22Rv1 (cell line): ENCODE data around the gene PSMB1.
"Not testable (repeated sequence)": the region's sequence is repeated elsewhere in the genome, so short reads cannot be mapped to it uniquely, and the experiment has no call there.

Experiments used
- H3K27ac ChIP-seq: fragments of 450-650 bp; 2 replicates; pipeline ENCODE4 v1.5.1; 2017
- ZFX ChIP-seq: fragments of 450-650 bp; IDR thresholded peaks from 2 replicates; pipeline ENCODE4 v1.6.1; 2017; ENCODE audit warnings: antibody characterized with exemption, borderline replicate concordance
- TF ChIP-seq, protein P1 (sequence below): fragments of 450-650 bp; IDR thresholded peaks from 2 replicates; pipeline ENCODE4 v1.5.1; 2017; ENCODE audit warnings: mild to moderate bottlenecking

PSMB1 gene

GRCh38 chr6:170506446-170506845 lies 46.7 kb downstream of the PSMB1 start:
- TF ChIP-seq, protein P1, sequence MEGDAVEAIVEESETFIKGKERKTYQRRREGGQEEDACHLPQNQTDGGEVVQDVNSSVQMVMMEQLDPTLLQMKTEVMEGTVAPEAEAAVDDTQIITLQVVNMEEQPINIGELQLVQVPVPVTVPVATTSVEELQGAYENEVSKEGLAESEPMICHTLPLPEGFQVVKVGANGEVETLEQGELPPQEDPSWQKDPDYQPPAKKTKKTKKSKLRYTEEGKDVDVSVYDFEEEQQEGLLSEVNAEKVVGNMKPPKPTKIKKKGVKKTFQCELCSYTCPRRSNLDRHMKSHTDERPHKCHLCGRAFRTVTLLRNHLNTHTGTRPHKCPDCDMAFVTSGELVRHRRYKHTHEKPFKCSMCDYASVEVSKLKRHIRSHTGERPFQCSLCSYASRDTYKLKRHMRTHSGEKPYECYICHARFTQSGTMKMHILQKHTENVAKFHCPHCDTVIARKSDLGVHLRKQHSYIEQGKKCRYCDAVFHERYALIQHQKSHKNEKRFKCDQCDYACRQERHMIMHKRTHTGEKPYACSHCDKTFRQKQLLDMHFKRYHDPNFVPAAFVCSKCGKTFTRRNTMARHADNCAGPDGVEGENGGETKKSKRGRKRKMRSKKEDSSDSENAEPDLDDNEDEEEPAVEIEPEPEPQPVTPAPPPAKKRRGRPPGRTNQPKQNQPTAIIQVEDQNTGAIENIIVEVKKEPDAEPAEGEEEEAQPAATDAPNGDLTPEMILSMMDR, result no peak
- TF ChIP-seq ZFX, result no peak

DNA sequence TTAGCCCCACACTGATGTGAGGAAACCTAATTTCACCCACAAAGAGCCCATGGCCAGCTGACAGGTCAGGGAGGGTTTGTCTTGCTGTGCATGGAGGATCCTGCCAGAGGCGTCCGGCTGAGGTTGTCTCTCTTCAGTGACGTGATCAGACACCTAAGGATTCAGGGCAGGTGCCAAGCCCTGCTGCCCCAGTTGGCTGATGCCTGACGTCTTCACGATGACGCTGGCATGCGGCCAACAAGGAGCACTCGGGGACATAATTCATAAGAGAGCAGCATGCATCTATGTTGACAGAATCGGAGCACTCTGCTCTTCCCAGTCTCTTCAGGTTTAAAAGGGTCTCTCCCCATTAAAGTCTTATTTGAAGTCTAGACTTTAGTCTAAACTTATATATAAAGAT lies 47.8 kb downstream of the PSMB1 start:
- no peak overlapping the region for H3K27ac ChIP-seq
- no peak for TF ChIP-seq ZFX
- TF ChIP-seq, protein P1, result no peak

More at GRCh38 chr6:170506446-170506845, 46.7 kb downstream of the PSMB1 start:
- no peak overlapping the region for H3K27ac ChIP-seq

- H3K27ac ChIP-seq, result no peak overlapping the region
- TF ChIP-seq, protein P1, result no peak
Measured at GRCh38 chr6:170504479-170504878, 48.6 kb downstream of the PSMB1 start.

- TF ChIP-seq ZFX, result no peak
- TF ChIP-seq, protein P1, result no peak
- H3K27ac ChIP-seq, result no peak overlapping the region
Measured at GRCh38 chr6:170503414-170503761, 49.7 kb downstream of the PSMB1 start.

- H3K27ac ChIP-seq, result not testable (repeated sequence)
Measured at GRCh38 chr6:170502733-170503413, 50.2 kb downstream of the PSMB1 start.

- not testable (repeated sequence) for H3K27ac ChIP-seq
Measured at GRCh38 chr6:170502268-170502667, 50.8 kb downstream of the PSMB1 start.

GRCh38 chr6:170500955-170501590 lies 52.0 kb downstream of the PSMB1 start:
- TF ChIP-seq, protein P1, result no peak
- no peak for TF ChIP-seq ZFX
- H3K27ac ChIP-seq, result no peak overlapping the region

DNA sequence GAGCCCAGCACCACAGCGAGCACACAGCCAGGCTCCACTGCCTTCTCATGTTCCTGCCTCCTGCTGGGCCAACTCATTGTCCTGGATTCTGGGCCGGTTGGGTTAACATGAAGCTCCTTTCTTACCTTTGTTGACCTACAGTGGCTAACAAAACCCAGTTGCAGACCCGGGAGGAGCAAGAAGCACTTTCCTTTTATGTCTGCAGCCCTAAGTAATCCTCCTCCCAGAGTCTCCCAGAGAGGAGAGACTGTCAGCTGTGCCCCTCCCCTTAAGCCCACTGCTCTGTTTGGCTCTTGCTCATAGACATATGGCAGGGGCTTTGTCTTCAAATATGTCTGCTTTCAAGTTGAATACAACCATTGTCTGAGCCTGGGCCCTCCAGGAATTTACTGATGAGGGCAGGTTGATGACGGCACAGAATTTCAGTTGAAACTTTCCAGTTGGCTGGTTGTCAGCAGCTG lies 55.2 kb downstream of the PSMB1 start:
- TF ChIP-seq, protein P1, result no peak
- no peak for TF ChIP-seq ZFX
- H3K27ac ChIP-seq, result no peak overlapping the region
